Astrocyte (in vitro differentiated cells and primary cell): Measurements from ENCODE around the gene WDR83.

ENCODE experiments used
- EZH2 ChIP-seq: IDR thresholded peaks from 2 replicates; pipeline ENCODE4 v1.6.1; 2012; ENCODE audit warnings: mild to moderate bottlenecking, low read length, inconsistent platforms; ENCODE audit not compliant: insufficient read depth
- TF ChIP-seq, protein P1 (sequence below): IDR thresholded peaks from 2 replicates; pipeline ENCODE4 v1.5.1; 2011; ENCODE audit warnings: low read depth, mild to moderate bottlenecking, inconsistent platforms, low read length, moderate library complexity; ENCODE audit not compliant: insufficient read depth

GRCh38 chr19:12647490-12648071 is 19.0 kb upstream of the WDR83 start:
- no peak for TF ChIP-seq EZH2
- TF ChIP-seq, protein P1, sequence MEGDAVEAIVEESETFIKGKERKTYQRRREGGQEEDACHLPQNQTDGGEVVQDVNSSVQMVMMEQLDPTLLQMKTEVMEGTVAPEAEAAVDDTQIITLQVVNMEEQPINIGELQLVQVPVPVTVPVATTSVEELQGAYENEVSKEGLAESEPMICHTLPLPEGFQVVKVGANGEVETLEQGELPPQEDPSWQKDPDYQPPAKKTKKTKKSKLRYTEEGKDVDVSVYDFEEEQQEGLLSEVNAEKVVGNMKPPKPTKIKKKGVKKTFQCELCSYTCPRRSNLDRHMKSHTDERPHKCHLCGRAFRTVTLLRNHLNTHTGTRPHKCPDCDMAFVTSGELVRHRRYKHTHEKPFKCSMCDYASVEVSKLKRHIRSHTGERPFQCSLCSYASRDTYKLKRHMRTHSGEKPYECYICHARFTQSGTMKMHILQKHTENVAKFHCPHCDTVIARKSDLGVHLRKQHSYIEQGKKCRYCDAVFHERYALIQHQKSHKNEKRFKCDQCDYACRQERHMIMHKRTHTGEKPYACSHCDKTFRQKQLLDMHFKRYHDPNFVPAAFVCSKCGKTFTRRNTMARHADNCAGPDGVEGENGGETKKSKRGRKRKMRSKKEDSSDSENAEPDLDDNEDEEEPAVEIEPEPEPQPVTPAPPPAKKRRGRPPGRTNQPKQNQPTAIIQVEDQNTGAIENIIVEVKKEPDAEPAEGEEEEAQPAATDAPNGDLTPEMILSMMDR, result no peak
